Omental fat pad (tissue), 4 donors: ENCODE data around the gene SMTNL2. TPM values are rescaled to one million over a fixed set of nuclear protein-coding genes. Genes with fewer than 3 reads are reported as not detected.
"Not testable (repeated sequence)": the region's sequence is repeated elsewhere in the genome, so short reads cannot be mapped to it uniquely, and the experiment has no call there.

Source experiments
- ATAC-seq: fragments of 150-250 bp; one replicate; pipeline ENCODE4 v1.9.1; 2016; ENCODE audit warnings: mild to moderate bottlenecking, moderate library complexity; ENCODE audit not compliant: low FRiP score
- DNase-seq: peaks from one replicate; pipeline ENCODE4 v3.0.0-alpha.2; 2019; ENCODE audit warnings: low spot score
- total RNA-seq, 4 donors: library from RNA; depleted of rRNA; stranded (reverse); fragments of >200 nt; gene quantifications; one replicate each; pipeline ENCODE4 v1.1.0, GENCODE V29; 2016
- TF ChIP-seq, protein P1 (sequence below), 3 donors: fragments of 450-650 bp; IDR thresholded peaks; one replicate each; pipeline ENCODE4 v1.5.1; 2016 to 2017; ENCODE audit warnings: antibody characterized with exemption in 3 of 3, mild to moderate bottlenecking in 3 of 3, moderate library complexity in 2 of 3

Gene SMTNL2
- total RNA-seq, 4 donors from 2014 or later = 2.8 to 14.2 (median 8.4) TPM

DNA sequence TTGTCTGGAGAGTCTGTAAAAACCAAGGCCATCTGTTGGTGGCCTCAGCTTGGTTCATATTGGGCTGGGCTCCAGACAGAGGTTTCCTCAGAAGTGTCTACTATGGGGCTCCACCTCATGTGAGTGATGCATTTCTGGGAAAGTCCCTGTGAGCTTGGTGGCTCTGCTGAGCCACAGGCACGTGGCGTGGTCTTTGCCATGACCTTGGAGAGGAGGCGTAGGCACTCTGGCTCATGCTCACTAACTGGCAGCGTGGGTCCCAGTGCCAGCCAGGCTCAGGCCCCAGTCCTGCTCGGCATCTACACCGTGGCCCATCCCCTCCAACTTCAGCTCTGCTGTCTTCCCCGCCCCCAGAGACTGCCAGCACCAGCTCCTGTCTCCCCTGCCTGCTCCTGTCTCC, 10.7 kb upstream of the SMTNL2 start:
- no peak for ATAC-seq
- TF ChIP-seq, protein P1, sequence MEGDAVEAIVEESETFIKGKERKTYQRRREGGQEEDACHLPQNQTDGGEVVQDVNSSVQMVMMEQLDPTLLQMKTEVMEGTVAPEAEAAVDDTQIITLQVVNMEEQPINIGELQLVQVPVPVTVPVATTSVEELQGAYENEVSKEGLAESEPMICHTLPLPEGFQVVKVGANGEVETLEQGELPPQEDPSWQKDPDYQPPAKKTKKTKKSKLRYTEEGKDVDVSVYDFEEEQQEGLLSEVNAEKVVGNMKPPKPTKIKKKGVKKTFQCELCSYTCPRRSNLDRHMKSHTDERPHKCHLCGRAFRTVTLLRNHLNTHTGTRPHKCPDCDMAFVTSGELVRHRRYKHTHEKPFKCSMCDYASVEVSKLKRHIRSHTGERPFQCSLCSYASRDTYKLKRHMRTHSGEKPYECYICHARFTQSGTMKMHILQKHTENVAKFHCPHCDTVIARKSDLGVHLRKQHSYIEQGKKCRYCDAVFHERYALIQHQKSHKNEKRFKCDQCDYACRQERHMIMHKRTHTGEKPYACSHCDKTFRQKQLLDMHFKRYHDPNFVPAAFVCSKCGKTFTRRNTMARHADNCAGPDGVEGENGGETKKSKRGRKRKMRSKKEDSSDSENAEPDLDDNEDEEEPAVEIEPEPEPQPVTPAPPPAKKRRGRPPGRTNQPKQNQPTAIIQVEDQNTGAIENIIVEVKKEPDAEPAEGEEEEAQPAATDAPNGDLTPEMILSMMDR (IDR thresholded peaks at IDR 0.05) = no peak
- no peak for DNase-seq

DNA sequence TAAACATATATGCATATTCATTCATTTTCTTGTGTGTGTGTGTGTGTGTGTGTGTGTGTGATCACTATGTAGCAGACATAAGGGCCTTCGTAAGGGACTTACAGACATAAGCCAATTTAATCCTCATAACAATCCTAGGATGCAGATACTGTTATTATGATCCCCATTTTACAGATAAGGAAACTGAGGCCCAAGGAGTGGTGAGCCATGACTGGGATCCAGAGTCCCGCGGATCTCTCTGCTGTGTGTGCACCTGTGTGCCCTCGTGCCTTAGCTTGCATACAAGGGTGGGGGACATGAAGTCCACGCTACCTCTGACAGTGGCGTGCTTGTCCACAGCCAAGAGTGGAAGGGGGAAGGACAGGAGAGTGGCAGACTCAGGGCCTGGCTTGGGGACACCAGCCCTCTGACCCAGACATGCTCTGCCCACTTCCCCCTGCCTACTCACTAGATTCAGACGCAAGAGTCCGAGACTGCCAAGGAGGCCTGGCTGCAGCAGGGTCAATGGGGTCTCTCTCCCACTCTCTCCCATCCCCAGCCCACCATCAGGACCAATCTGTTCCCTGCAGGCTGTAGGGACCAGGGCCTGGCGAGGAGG, 9.8 kb upstream of the SMTNL2 start:
- DNase-seq (no peak), ATAC-seq (no peak)
- TF ChIP-seq, protein P1 (IDR thresholded peaks at IDR 0.05) = no peak

DNA sequence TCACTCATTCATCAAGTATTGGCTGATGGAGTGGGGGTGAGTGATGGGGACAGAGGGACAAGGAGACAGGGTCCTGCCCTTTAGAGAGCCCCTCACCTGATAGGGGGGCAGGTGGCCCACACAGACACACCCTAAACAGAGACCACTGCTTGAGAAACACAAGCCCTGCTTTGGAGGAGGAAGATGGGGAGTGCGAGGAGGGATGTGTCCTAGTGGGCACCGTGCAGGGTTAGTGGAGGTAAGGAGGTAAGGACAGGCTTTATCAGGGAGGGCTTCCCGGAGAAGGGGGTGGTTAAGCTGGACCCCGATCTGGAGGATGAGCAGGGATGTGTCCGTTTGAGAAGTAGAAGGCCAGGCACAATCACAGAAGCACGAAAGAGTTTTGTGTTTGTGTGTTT, 8.2 kb upstream of the SMTNL2 start:
- DNase-seq = no peak
- no peak for ATAC-seq
- TF ChIP-seq, protein P1 (IDR thresholded peaks at IDR 0.05) = no peak

DNA sequence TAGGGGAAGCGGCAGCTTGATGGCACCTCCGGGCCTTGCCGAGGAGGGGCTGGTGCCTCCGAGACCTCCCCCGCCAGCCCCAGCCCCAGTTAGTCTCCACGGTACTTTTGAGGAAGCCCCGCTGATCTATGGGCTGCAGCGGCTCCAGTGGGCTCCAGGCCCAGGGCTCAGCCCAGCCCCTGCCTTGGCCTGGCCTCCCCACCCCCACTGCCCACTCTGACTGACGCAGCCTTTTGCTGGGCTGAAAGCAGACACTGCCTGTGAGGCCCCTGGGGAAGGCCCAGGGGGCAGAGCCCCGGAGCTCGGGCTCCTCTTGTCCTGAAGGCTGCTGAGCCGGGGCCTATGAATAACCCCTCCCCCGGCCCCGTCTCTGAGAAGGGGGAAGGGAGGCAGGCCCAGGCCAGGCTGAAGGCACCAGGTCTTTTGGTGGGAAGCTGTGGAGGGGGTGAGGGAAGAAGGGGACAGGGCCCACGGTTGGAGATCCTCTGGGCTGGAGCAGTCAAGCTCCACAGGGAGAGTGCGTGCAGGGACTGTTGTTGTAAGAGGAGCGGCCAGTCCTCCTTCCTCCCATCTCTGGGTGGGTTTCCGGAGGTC, 7.5 kb upstream of the SMTNL2 start:
- TF ChIP-seq, protein P1 (IDR thresholded peaks at IDR 0.05) = no peak
- ATAC-seq = no peak
- DNase-seq = no peak

DNA sequence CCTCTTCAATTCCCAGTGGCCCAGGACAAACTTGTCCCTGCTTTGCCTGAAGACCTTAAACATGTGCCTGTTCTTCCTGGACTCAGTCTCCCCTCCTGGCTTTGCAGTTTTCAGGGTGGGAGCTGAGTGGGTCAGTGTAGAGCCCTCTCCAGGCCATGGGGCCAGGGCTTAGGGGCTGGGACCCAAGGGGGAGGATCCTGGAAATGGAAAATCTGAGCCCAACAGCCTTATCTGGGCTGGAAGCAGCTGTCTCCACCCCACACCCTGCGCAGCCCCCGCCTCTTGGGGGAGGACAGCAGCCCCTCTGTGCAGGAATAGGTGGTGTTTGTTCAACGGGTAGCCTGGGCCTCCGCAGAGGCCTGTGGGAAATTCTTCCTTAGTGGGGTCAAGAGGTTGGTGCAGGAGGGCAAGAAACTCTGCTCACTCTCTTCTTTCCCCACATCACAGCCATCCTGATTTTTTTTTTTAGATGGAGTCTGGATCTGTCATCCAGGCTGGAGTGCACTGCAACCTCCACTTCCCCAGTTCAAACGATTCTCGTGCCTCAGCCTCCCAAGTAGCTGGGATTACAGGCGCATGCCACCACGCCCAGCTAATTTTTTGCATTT, 6.8 kb upstream of the SMTNL2 start:
- TF ChIP-seq, protein P1 (IDR thresholded peaks at IDR 0.05) = no peak
- ATAC-seq = no peak
- no peak for DNase-seq

DNA sequence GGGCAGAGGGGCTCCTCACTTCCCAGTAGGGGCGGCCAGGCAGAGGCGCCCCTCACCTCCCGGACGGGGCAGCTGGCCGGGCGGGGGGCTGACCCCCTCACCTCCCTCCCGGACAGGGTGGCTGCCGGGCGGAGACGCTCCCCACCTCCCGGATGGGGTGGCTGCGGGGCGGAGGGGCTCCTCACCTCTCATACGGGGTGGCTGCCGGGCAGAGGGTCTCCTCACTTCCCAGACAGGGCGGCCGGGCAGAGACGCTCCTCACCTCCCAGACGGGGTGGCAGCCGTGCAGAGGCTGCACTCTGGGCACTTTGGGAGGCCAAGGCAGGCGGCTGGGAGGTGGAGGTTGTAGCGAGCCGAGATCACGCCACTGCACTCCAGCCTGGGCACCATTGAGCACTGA, 6.0 kb upstream of the SMTNL2 start:
- not testable (repeated sequence) for DNase-seq, ATAC-seq

DNA sequence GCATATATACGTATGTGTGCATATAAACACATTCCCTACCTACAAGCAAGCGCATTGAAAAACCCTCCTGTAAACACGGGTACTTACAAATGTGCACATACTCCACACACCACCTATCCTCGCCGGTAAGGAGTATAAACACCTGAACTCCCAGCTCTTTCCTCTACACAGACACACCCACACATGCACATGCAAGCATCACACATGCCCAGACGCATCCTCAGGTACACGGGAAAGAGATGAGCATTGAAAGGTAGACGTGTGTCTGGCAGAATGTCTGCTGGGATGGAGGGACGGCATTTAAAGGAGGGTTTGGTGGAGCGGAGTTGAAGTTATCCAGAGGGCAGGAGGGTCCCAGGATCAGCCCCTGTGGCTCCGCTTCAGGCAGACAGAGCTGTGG, 4.7 kb upstream of the SMTNL2 start:
- TF ChIP-seq, protein P1 (IDR thresholded peaks at IDR 0.05) = no peak
- DNase-seq (no peak), ATAC-seq (no peak)
